HG03457 (cell line): ENCODE data around the gene PDGFD.
"Not testable (repeated sequence)": the region's sequence is repeated elsewhere in the genome, so short reads cannot be mapped to it uniquely, and the experiment has no call there.

ENCODE experiments used
- ATAC-seq: cut with Tn5 transposase; IDR thresholded peaks from one replicate; pipeline ENCODE4 v1.9.1; 2021; ENCODE audit warnings: moderate number of reproducible peaks; ENCODE audit not compliant: unreplicated experiment

The PDGFD gene

GRCh38 chr11:104057908-104058307 lies 106.0 kb downstream of the PDGFD start:
- no peak for ATAC-seq

- no peak for ATAC-seq
These were observed 108.4 kb downstream of the PDGFD start for GRCh38 chr11:104055596-104055995.

GRCh38 chr11:104054911-104055529 lies 108.9 kb downstream of the PDGFD start:
- no peak for ATAC-seq

- no peak for ATAC-seq
These were observed 110.0 kb downstream of the PDGFD start for GRCh38 chr11:104053743-104054478.

GRCh38 chr11:104051778-104052177 lies 112.2 kb downstream of the PDGFD start:
- ATAC-seq, result no peak

- no peak for ATAC-seq
These were observed 114.8 kb downstream of the PDGFD start for GRCh38 chr11:104049116-104049515.

- not testable (repeated sequence) for ATAC-seq
These were observed 117.1 kb downstream of the PDGFD start for GRCh38 chr11:104046858-104047257.

GRCh38 chr11:104046331-104046730 lies 117.6 kb downstream of the PDGFD start:
- no peak for ATAC-seq

- ATAC-seq, result no peak
These were observed 120.2 kb downstream of the PDGFD start for GRCh38 chr11:104043678-104044239.

GRCh38 chr11:104043142-104043541 lies 120.8 kb downstream of the PDGFD start:
- ATAC-seq, result no peak

GRCh38 chr11:104041792-104042191 lies 122.2 kb downstream of the PDGFD start:
- no peak for ATAC-seq

- ATAC-seq, result no peak
These were observed 127.0 kb downstream of the PDGFD start for GRCh38 chr11:104036995-104037394.

- no peak for ATAC-seq
These were observed 127.4 kb downstream of the PDGFD start, which contains the start of gene DDI1 for GRCh38 chr11:104036588-104036987. Gene DDI1 (plus strand): TSS chr11:104036640. CDS start chr11:104036823, 183 bp downstream.

GRCh38 chr11:104033561-104033960 lies 130.4 kb downstream of the PDGFD start:
- no peak for ATAC-seq

GRCh38 chr11:104033134-104033533 lies 130.8 kb downstream of the PDGFD start:
- no peak for ATAC-seq

- no peak for ATAC-seq
These were observed 135.3 kb downstream of the PDGFD start for GRCh38 chr11:104028476-104029263.

GRCh38 chr11:104024572-104024971 lies 139.4 kb downstream of the PDGFD start:
- ATAC-seq, result no peak

- ATAC-seq, result peak; percentile 82
These were observed 148.1 kb downstream of the PDGFD start for GRCh38 chr11:104015649-104016415.

- no peak for ATAC-seq
These were observed 152.9 kb downstream of the PDGFD start for GRCh38 chr11:104011044-104011443.

- ATAC-seq, result no peak
These were observed 154.2 kb downstream of the PDGFD start for GRCh38 chr11:104009744-104010143.
